ENCODE results near the gene ATP5MC3. TPM values are rescaled to one million over a fixed set of nuclear protein-coding genes. Genes with fewer than 3 reads are reported as not detected.

The ATP5MC3 gene
- polyA plus RNA-seq, 1 donor from 2014 or later, result 303 TPM

DNA sequence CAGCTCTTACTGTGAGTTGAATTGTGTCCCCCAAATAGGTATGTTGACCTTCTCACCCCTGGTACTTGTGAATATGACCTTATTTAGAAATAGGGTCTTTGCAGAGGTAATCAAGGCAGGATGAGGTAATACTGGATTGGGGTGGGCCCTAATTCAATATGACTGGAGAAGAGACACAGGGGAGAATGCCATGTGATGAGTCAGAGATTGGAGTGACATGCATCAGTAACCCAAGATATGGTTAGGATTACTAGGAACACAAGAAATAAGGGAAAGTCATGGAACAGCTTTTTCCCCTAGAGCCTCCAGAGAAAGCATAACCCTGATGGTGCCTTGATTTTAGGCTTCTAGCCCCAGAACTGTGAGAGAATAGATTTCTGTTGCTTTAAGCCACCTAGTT is 37.0 kb upstream of the ATP5MC3 start:
- no peak overlapping the region for H3K27ac ChIP-seq (ENCODE audit: low read length)
- no peak overlapping the region for H3K4me3 ChIP-seq (ENCODE audit: low read length)
- H3K79me2 ChIP-seq (replicated peaks; ENCODE audit: insufficient read depth, low read length), result no peaks in the 10 kb centered on the region
- no peaks in the 10 kb centered on the region for H4K20me1 ChIP-seq (ENCODE audit: insufficient read depth)
- no peak overlapping the region for H3K9ac ChIP-seq (ENCODE audit: low read length)
- H3K9me2 ChIP-seq (ENCODE audit: insufficient read depth, low read length), result no peaks in the 10 kb centered on the region
- H3K4me2 ChIP-seq (ENCODE audit: low read length), result no peak overlapping the region
- no peak overlapping the region for H2AFZ ChIP-seq (ENCODE audit: low read depth, low read length)
- no peak for TF ChIP-seq EP300 (conservative IDR thresholded peaks at IDR 0.05; ENCODE audit: poor library complexity, severe bottlenecking)
- TF ChIP-seq EZH2 (IDR thresholded peaks at IDR 0.05; ENCODE audit: borderline replicate concordance, insufficient read depth, low read length, poor library complexity, severe bottlenecking), result no peak
- TF ChIP-seq SMC3 (conservative IDR thresholded peaks at IDR 0.05; ENCODE audit: poor library complexity), result no peak
- TF ChIP-seq, protein P1, sequence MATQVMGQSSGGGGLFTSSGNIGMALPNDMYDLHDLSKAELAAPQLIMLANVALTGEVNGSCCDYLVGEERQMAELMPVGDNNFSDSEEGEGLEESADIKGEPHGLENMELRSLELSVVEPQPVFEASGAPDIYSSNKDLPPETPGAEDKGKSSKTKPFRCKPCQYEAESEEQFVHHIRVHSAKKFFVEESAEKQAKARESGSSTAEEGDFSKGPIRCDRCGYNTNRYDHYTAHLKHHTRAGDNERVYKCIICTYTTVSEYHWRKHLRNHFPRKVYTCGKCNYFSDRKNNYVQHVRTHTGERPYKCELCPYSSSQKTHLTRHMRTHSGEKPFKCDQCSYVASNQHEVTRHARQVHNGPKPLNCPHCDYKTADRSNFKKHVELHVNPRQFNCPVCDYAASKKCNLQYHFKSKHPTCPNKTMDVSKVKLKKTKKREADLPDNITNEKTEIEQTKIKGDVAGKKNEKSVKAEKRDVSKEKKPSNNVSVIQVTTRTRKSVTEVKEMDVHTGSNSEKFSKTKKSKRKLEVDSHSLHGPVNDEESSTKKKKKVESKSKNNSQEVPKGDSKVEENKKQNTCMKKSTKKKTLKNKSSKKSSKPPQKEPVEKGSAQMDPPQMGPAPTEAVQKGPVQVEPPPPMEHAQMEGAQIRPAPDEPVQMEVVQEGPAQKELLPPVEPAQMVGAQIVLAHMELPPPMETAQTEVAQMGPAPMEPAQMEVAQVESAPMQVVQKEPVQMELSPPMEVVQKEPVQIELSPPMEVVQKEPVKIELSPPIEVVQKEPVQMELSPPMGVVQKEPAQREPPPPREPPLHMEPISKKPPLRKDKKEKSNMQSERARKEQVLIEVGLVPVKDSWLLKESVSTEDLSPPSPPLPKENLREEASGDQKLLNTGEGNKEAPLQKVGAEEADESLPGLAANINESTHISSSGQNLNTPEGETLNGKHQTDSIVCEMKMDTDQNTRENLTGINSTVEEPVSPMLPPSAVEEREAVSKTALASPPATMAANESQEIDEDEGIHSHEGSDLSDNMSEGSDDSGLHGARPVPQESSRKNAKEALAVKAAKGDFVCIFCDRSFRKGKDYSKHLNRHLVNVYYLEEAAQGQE (IDR thresholded peaks at IDR 0.05; ENCODE audit: borderline replicate concordance), result no peak
- TF ChIP-seq RAD21 (conservative IDR thresholded peaks at IDR 0.05), result no peak
- TF ChIP-seq MXI1 (conservative IDR thresholded peaks at IDR 0.05; ENCODE audit: poor library complexity, severe bottlenecking), result no peak
- TF ChIP-seq POLR2AphosphoS5 (IDR thresholded peaks at IDR 0.05), result no peak
- TF ChIP-seq TAF1 (IDR thresholded peaks at IDR 0.05; ENCODE audit: low read depth), result no peak
- TF ChIP-seq, protein P2, sequence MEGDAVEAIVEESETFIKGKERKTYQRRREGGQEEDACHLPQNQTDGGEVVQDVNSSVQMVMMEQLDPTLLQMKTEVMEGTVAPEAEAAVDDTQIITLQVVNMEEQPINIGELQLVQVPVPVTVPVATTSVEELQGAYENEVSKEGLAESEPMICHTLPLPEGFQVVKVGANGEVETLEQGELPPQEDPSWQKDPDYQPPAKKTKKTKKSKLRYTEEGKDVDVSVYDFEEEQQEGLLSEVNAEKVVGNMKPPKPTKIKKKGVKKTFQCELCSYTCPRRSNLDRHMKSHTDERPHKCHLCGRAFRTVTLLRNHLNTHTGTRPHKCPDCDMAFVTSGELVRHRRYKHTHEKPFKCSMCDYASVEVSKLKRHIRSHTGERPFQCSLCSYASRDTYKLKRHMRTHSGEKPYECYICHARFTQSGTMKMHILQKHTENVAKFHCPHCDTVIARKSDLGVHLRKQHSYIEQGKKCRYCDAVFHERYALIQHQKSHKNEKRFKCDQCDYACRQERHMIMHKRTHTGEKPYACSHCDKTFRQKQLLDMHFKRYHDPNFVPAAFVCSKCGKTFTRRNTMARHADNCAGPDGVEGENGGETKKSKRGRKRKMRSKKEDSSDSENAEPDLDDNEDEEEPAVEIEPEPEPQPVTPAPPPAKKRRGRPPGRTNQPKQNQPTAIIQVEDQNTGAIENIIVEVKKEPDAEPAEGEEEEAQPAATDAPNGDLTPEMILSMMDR (IDR thresholded peaks at IDR 0.05; ENCODE audit: poor library complexity, severe bottlenecking), result no peak
- no peaks in the 10 kb centered on the region for H3K27me3 ChIP-seq (ENCODE audit: insufficient read depth, low read depth, low read length)
- no peaks in the 10 kb centered on the region for H3K36me3 ChIP-seq (ENCODE audit: insufficient read depth, low read length)
- no peaks in the 10 kb centered on the region for H3F3A ChIP-seq (ENCODE audit: insufficient read depth, low read length, poor library complexity, severe bottlenecking)
- H3K9me3 ChIP-seq (ENCODE audit: low read length), result no peaks in the 10 kb centered on the region

DNA sequence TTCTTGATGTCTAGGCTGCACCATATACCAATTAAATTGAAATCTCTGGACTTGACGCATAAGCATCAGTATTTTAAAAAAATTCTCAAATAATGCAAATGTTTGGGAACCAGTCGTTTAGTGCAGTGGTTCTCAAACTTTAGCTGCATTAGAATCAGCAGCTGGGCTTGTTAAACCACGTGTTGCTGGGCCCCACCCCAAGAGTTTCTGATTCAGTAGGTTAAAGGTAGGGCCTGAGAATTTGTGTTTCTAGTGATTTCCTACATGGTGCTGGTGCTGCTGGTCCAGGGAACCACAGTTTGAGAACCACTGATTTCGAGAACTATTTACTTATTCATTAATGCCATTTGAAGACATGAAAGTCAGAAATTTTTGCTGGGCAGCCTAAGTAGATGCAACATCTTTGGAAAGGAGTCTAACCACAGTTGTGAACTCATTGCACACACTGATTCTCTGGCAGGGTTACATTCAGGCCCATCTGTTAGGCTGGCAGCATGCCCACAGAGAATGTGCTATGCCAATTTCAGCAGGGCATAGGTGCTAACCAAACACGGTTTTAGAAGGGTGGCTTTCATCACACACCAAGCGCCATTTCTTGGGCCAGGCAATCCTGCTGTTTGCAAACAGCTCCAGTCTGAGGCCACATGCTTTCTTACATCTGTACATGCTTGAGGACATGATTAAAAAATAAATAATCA is 26.4 kb upstream of the ATP5MC3 start:
- H3K9me2 ChIP-seq (ENCODE audit: insufficient read depth, low read length), result no peaks in the 10 kb centered on the region
- TF ChIP-seq SMC3 (conservative IDR thresholded peaks at IDR 0.05; ENCODE audit: poor library complexity), result no peak
- TF ChIP-seq POLR2AphosphoS5 (IDR thresholded peaks at IDR 0.05), result no peak
- TF ChIP-seq EZH2 (IDR thresholded peaks at IDR 0.05; ENCODE audit: borderline replicate concordance, insufficient read depth, low read length, poor library complexity, severe bottlenecking), result no peak
- TF ChIP-seq RAD21 (conservative IDR thresholded peaks at IDR 0.05), result no peak
- TF ChIP-seq, protein P2 (IDR thresholded peaks at IDR 0.05; ENCODE audit: poor library complexity, severe bottlenecking), result no peak
- TF ChIP-seq MXI1 (conservative IDR thresholded peaks at IDR 0.05; ENCODE audit: poor library complexity, severe bottlenecking), result no peak
- no peak for TF ChIP-seq TAF1 (IDR thresholded peaks at IDR 0.05; ENCODE audit: low read depth)
- no peak for TF ChIP-seq EP300 (conservative IDR thresholded peaks at IDR 0.05; ENCODE audit: poor library complexity, severe bottlenecking)
- TF ChIP-seq, protein P1 (IDR thresholded peaks at IDR 0.05; ENCODE audit: borderline replicate concordance), result no peak
- no peak overlapping the region for H2AFZ ChIP-seq (ENCODE audit: low read depth, low read length)
- H3K27ac ChIP-seq (ENCODE audit: low read length), result no peak overlapping the region
- H3K27me3 ChIP-seq (ENCODE audit: insufficient read depth, low read depth, low read length), result no peaks in the 10 kb centered on the region
- H3K36me3 ChIP-seq (ENCODE audit: insufficient read depth, low read length), result no peaks in the 10 kb centered on the region
- no peak overlapping the region for H3K4me2 ChIP-seq (ENCODE audit: low read length)
- no peaks in the 10 kb centered on the region for H3K79me2 ChIP-seq (replicated peaks; ENCODE audit: insufficient read depth, low read length)
- no peaks in the 10 kb centered on the region for H4K20me1 ChIP-seq (ENCODE audit: insufficient read depth)
- no peak overlapping the region for H3K9ac ChIP-seq (ENCODE audit: low read length)
- no peaks in the 10 kb centered on the region for H3F3A ChIP-seq (ENCODE audit: insufficient read depth, low read length, poor library complexity, severe bottlenecking)
- no peaks in the 10 kb centered on the region for H3K9me3 ChIP-seq (ENCODE audit: low read length)
- H3K4me3 ChIP-seq (ENCODE audit: low read length), result no peak overlapping the region
